GM23248 (cell line): ENCODE measurements around the gene DUSP22.

Experiments
- EZH2 ChIP-seq: fragments of 200-600 bp; sonication (generic); IDR thresholded peaks from 2 replicates; pipeline ENCODE4 v1.6.1; 2018; ENCODE audit warnings: antibody characterized with exemption, mild to moderate bottlenecking; ENCODE audit not compliant: insufficient read depth, poor library complexity, severe bottlenecking
- EZH2phosphoT487 ChIP-seq: fragments of 200-600 bp; sonication (generic); IDR thresholded peaks from 2 replicates; pipeline ENCODE4 v1.6.1; 2018; ENCODE audit warnings: antibody characterized with exemption, moderate library complexity, mild to moderate bottlenecking, low read depth; ENCODE audit not compliant: insufficient read depth

GRCh38 chr6:320351-321157, 28.3 kb downstream of the DUSP22 start:
- TF ChIP-seq EZH2 = no peak
- no peak for TF ChIP-seq EZH2phosphoT487
